ENCODE results near the gene PDE4B.

Gene PDE4B

DNA sequence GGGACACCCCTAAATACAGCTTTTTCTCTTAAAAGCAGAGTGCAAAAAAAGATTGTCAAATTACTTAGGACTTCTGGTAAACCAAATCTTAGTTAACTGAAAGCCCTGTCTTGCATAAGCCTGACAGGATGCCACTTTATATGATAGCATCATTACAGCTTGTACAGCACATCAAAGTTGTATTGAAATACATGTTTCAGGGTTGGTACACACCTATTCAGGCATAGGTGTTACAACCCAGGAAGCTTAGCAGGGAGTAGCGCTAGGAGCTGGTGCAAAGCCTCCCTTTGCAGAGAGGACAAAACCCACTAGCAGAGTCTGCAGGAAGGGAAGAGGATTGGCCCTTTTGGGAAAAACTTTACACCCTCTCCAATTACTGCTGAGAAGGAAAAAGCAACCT lies 482.4 kb downstream of the PDE4B start:
- no peak for DNase-seq (ENCODE audit: extremely low read depth in 1 of 2, low read depth in 1 of 2)

DNA sequence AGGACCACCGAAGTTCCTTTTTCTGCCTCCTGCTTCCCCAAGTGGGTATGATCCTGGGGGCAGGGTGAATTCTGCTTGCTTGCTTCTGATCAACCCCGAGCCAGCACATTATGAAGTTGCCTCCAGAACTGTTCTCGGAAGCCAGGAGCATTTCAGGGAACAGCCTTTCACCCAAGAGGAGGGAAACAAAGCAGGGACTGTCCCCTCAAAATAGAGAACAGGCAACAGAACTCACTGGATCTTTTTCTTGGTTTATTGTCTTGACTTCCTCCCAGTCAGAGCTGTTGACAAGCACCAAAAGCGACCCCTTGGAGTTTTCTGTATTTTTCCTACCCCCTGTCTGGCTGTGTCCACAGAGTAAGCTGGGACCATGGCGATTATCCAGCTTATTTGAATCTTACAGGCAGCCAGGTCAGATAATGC lies 482.9 kb downstream of the PDE4B start:
- DNase-seq (ENCODE audit: extremely low read depth in 1 of 2, low read depth in 1 of 2) = no peak

DNA sequence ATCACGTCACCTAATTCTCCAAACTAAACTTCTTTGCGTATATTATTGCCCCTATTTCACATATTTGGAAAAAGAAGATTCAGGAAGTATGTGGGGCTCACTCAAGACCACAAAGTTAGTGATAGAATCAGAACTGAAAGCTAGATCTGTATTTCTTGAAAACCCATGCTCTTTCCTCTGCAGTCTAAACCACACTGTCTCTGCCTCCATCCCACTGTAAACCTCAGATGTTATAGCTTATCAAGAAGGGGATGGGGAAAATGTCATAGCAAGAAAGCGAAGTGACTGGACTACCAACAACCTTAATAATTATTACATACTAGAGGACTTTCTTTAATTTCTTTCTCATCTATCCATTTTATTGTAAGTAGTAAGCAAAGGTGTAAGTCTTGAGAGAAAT lies 483.5 kb downstream of the PDE4B start:
- DNase-seq (ENCODE audit: extremely low read depth in 1 of 2, low read depth in 1 of 2) = no peak

DNA sequence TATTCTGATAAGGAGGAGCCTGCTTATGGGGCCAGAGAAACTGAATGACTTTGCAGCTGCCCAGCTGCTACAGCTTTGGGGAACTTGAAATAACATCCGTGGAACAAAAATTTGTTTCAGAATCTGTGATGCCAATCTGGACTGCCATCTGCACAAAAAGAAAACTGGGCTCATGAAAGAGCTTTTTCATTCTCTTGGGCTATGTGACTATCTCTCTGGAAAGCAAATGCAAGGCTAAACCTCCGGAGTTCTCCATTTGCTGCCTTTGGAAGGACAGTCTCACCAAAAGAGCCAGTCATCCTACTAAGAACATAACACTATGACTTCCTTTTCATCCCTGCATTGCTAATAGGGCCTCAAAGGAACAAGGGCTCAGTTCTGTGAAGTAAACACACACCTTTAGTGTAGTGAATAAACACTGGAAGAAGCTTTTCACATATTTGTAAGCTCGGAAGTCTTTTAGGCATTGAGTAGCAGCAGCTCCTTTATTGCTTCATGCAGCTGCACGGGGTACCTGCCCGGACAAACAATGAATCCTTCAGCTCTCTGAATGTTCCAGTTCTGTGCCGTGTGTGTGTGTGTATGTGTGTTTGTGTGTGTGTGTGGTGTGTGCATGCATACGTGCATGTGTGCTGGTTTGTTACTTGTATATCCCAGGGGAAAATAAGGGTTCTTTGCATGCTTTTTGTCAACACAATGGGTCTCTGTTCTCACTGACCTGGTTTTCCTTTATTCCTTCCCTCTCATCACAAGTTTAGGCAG lies 485.7 kb downstream of the PDE4B start:
- no peak for DNase-seq (ENCODE audit: extremely low read depth in 1 of 2, low read depth in 1 of 2)

DNA sequence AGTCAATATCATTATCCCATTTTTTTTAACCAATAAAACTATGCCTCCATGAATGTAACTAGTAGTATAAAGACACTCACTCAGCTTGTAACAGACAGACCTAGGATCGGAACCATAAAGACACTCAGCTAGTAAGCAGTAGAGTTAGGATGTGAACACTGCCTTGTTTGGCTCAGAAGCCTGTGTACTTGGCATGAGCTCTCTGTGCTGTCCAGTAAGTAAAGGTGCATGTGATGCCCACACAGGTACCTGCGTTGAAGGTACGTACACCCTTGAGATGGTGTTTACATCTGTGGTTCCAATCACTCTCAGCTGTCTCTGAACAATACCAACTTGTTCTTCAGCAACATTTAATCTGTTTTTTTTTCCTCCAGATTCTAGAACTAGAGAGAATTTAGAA lies 489.1 kb downstream of the PDE4B start:
- no peak for DNase-seq (ENCODE audit: extremely low read depth in 1 of 2, low read depth in 1 of 2)

DNA sequence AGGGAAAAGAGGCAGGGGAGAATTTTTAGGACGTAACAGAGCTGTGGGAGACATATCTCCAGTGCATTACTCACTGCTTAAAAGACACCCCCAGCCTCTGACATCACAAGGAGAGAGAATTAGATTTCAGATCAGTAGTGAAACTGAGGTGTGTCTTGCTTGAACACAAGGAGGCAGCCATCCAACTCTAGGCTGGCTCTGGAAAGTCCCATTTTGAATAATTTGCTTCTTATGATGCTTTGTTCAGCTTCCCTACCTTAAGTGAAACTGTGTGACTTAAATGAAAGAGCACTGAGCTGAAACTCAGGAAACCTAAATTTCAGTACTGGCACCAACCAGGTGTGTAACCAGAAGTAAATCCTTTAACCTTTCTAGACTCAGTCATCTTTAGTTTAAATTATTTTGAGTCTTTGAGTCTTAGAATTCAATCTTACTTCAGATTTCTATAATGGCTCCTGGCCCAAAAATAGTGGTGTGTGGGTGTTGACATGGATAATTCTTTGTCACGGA lies 489.7 kb downstream of the PDE4B start:
- DNase-seq (ENCODE audit: extremely low read depth in 1 of 2, low read depth in 1 of 2) = peak; percentile 3 to 22

DNA sequence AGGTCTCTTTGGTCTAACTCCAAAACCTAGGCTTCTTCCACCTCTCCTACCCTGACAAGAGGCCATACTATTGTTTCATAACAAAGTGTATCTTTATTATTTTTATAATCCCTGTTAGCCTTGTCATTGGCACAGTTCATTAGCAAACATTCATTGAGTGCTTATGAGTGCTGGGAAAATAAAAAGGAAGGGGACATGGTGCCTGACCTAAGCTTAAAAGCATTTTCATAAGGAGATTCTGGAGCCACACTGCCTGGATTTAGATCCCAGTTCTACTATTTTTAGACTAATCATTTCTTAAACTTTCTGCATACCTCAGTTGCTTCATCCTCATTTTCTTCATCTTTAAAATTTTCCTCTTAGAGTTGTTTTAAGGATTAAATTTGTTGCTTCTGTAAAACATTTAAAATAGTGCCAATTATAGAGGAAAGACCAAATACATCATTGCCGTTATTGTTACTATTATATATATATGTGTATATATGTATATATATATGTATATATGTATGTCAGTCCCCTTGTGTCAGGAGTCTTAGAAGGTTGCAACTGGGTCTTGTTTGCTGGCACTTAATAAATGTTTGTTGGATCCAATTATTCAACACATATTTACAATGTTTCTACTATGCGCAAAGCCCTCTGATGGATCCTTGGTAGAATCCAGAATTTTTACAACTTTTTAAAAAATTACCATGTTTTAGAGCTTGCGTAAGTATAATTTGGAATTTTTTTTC lies 490.4 kb downstream of the PDE4B start:
- no peak for DNase-seq (ENCODE audit: extremely low read depth in 1 of 2, low read depth in 1 of 2)

DNA sequence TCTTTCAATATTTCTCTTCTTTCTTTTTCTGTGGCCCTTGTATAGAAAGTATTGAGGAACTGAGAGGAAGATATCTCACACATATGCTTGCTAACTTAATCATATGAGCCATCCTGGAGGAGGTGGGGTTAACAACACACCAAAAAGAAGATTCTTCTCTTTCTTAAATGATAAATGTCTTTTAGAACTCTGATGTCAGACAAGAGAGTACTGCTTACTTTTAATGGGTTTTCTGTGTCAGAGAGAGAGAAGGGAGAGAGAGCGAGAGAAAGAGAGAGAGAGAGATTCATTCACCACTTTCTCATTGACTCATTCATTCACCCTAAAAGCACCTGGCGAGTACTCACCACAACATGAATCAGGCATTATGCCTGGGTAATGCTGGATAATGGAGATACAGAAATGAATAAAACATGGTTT lies 490.9 kb downstream of the PDE4B start:
- DNase-seq (ENCODE audit: extremely low read depth in 1 of 2, low read depth in 1 of 2) = no peak

DNA sequence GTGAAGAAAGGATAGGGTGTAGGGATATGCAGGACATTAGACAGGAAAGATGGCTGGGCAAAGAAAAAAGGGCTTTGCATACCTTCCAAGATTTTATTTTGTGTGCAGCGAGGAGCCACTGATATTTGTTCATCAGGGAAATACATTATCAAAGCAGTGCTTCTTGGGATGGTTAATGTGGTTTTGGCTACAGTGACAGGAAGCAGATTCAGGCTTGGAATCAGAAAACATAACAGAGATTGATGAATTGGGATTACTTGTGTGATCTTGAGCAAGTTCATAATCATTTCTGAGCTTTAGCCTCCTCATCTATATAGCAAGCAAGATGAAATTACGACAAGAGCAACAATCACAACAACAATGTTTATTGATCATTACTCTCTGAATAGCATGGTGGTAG lies 492.1 kb downstream of the PDE4B start:
- DNase-seq (ENCODE audit: extremely low read depth in 1 of 2, low read depth in 1 of 2) = no peak

DNA sequence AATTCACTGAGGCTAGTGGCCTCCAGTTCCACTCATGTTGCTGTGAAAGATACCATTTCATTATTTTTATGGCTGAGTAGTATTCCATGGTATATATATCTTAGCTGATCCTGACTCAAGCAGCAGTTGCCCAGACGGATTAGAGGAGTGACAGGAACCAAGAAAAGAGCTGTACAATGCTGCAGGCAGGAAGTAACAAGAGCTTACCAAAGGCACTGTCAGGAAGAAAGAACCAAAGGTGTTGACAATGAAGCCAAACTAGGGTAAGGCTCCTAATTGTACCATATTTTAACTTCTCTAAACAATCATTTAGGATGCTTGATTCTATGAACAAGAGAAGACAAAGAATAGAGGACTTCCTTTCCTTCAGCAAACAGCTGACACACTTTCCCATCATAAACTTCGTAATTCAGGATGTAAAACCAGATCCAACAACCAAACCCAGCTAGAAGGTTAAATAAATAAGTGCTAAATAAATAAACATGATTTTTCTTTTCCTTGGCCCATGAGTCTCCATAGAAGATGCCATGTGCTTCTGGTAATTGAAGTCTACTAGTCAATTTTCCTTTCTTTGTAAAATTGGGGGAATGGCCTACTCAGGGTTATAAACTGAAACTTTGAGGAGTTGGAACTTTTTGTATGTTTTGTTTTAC lies 493.0 kb downstream of the PDE4B start:
- DNase-seq (ENCODE audit: extremely low read depth in 1 of 2, low read depth in 1 of 2) = no peak

DNA sequence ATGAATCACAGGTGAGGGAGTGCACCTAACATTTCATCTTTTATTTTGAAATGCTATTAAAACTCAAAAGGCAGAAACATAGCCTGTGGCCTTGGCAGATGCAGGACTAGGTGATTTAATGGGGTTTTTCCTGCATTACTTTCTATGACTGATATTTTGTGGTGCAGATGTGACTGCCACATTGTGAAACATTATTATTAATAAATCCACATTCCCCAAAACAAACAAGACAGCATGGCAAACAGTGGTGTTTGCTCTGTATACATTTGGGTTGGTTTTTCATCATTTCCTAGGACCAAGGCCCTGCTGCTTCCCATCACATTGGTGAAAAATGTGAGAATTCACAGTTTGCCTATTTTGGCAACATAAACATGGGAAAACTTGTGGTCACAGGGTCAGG lies 493.6 kb downstream of the PDE4B start:
- DNase-seq (ENCODE audit: extremely low read depth in 1 of 2, low read depth in 1 of 2) = no peak

DNA sequence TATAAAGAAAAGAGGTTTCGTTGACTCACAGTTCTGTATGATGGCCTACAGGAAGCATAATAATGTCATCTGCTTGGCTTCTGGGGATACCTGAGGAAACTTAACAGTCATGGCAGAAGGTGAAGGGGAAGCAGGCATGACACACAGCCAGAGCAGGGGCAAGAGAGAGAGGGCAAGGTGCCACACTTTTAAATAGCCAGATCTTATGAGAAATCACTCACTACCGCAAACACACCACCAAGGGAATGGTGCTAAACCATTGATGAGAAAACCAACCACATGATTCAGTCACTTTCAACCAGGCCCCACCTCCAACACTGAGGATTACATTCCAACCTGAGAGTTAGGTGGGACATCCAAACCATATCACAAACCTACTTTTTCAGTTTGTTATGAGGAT lies 495.4 kb downstream of the PDE4B start:
- DNase-seq (ENCODE audit: extremely low read depth in 1 of 2, low read depth in 1 of 2) = no peak

DNA sequence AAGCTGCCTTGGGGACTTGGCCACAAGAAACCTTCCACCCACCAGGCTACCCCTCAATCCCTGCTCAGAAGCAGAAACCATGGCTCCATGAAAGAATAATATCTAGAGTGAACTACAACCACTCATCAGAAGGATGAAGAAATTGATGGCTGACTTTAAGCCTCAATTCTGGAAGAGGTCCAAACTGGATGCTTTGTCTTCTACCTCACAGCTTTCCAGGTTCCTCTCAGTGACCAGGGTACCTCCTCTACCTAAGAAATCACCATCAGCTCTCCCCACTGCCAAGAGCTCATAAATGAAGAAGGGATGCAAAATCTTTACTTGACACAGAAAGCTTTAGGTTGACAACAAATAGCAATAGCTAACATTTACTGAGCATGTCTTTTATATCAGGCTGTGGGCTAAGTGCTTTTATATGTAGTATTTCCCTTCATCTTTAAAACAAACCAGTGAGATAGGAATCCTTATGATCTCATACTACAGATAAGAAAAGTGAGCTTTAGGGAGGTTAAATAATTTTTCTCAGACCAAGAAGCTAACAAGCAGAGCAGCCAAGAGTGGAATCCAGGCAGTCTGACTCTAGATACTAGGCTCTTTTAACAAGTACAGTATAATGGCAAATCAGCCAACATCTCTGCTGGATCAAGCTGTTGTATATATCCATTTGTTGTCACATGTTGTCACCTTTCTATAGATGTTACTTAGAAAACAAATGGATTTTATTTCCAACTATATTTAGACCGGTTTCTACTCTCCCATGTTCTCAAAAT lies 498.3 kb downstream of the PDE4B start:
- DNase-seq (ENCODE audit: extremely low read depth in 1 of 2, low read depth in 1 of 2) = no peak

DNA sequence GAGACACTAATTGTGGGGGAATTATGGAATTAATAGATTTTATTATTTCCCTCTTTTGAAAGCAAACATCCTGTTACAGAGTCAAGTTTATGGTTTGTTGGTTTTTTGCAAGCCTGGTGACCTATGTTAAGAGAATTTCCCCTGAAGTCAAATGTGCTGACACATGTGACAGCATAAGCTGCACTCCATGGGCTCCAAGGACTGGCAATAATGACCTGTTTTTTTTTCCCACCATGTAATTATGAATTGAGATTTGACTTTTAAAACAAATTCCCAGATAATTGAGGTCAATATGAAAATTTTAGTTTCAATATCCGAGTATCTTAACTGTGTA lies 498.8 kb downstream of the PDE4B start:
- no peak for DNase-seq (ENCODE audit: extremely low read depth in 1 of 2, low read depth in 1 of 2)

DNA sequence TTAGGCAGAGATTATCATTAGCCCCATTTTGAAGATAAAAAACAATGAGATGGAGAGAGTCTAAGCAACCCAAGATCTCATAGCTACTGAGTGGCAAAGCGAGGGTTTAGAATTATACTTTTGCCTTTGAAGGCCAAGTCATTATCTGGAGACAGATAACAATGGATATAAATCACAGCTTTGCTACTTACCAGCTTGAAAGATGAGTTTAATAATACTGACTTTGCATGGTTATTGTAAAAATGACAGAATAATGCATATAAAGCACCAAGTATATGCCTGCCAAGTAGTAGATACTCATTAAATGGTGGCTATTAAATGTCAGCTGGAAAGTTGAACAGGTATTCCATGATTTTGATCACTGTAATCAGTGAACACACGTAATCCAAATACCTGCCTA lies 499.6 kb downstream of the PDE4B start:
- no peak for DNase-seq (ENCODE audit: extremely low read depth in 1 of 2, low read depth in 1 of 2)

DNA sequence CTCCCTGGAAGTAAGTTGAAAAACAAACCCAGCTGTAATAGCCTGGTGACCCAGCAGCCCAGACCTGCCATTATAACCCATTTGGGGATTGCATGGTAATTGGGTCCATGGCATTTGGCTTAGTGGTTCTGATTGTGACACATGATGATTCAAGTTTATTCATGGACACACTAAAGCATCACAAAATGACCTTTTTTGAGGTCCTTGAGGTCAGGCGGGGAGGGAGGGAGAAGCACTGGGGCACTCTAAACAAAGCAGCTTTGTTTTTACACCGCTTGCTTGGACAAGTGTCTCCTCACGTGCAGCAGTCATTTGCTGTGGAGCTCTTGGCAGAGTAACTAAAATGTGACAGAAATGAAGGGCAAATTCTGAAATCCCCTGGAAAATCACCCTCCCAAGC lies 500.2 kb downstream of the PDE4B start:
- DNase-seq (ENCODE audit: extremely low read depth in 1 of 2, low read depth in 1 of 2) = no peak

DNA sequence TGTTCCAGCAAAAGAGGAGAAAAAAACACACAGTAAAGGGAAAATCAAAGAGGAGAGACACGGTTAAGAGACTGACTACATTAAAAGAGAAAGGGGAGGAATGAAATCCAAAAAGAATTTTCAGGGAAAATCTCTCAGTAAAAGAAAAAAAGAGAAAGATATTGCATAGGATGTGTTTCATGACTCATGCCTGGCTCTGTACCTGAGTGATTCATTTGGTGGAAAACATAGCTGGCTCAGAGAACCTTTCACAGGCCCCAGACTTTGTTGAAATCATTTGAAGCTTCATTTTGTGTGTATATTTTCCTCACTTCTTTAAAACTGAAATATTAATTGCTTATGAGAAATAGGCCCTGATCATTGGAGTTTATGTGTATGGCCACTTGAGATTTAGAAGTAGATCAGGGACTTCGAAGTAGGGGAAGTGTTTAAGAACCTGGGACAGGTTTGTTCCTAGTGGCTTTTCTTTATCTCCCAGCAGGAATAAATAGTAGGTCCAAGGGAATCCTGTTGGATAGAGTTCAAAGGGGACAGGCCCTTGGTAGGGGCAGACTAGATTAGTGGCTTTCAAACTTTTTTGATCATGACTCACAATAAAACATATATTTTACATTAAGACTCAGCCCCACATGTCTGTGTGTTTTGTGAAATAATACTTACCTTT lies 502.1 kb downstream of the PDE4B start:
- DNase-seq (ENCODE audit: extremely low read depth in 1 of 2, low read depth in 1 of 2) = no peak

DNA sequence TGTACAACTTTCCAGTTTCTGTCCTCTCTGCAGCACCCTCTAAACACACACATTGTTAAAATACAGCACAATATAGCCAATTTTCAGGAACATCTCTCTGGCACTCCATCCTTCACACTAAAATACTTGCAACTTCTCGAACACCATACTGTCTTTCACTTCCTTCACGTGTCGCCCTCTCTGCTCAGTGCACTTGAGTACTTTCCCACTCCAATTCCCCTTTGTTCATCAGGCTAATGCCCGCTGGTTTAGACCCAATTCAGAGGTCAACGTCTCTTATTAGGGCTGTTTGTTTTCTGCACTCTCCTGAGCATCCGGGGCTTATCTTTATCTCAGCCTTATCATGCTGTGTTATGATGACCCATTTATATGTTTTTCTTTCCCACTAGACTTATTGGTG lies 503.1 kb downstream of the PDE4B start:
- no peak for DNase-seq (ENCODE audit: extremely low read depth in 1 of 2, low read depth in 1 of 2)

DNA sequence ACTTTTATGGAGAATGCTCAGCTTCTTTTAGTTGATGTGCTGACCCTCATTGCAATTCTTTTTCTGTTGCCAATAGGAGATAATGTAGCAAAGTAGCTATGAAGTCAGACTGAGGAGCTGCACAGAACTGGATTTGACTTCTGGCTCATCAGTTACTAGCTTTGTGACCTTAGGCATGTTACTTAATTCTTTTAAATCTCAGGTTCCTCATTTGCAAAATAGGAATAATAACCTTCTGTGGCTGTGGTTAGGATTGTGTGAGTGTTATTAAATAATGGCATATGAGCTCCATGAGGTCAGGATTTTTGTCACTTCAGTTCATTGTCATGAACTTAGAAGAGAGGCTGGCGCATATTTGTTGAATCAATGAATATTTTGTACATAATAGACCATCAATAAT lies 503.7 kb downstream of the PDE4B start:
- DNase-seq (ENCODE audit: extremely low read depth in 1 of 2, low read depth in 1 of 2) = no peak

DNA sequence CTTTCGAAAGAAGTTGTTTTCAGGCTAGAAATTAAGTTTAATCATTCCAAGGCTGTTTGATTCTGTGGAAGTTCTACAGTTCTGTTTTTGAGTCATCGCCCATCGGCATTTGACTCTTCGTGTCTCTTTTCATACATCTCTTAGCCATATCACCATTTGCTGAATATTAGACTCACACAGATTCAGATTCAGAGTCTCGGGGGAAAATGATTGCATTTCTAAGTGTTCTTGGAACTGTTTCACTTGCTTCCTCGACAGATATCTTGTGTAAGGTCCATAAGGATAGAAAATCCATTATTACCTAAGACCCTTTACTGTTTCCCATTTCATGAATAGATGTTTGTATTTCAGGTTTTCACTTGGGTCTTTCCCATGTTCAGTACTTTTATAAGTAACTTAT lies 504.3 kb downstream of the PDE4B start:
- no peak for DNase-seq (ENCODE audit: extremely low read depth in 1 of 2, low read depth in 1 of 2)

DNA sequence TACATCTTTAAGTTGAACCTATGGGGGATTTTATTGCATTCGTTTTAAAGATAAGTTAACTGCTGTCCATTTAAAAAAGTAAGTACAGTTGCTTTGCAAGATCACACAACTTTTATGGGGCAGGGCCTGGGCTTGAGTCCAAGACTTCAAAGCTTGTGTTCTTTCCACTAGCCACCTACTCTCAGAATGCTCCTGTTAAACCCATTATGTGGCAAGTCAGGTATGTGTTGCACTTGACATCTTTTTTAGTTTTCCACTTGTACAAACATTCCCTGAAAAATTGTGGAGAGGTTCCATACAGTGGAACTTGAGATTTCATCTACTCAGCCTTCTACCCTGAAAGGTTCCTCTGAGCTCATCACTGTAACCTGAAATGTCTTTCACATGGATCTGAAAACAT lies 505.8 kb downstream of the PDE4B start:
- DNase-seq (ENCODE audit: extremely low read depth in 1 of 2, low read depth in 1 of 2) = no peak
